AG09309 (cell line): ENCODE results near the gene BEAN1.

Source experiments
- DNase-seq: peaks from one replicate; pipeline ENCODE4 v3.0.0-alpha.2; 2010; ENCODE audit warnings: low read depth
- H3K4me3 ChIP-seq: 2 replicates; pipeline ENCODE4 v1.5.1; 2011; ENCODE audit warnings: mild to moderate bottlenecking, low read depth, low read length, moderate library complexity; ENCODE audit not compliant: control insufficient read depth
- TF ChIP-seq, protein P1 (sequence below): IDR thresholded peaks from 2 replicates; pipeline ENCODE4 v1.5.1; 2011; ENCODE audit warnings: mild to moderate bottlenecking, low read depth, low read length, inconsistent platforms; ENCODE audit not compliant: insufficient read depth, control insufficient read depth; ENCODE audit errors: missing control alignments

The BEAN1 gene

GRCh38 chr16:66434619-66435430, 7.7 kb downstream of the BEAN1 start:
- TF ChIP-seq, protein P1, sequence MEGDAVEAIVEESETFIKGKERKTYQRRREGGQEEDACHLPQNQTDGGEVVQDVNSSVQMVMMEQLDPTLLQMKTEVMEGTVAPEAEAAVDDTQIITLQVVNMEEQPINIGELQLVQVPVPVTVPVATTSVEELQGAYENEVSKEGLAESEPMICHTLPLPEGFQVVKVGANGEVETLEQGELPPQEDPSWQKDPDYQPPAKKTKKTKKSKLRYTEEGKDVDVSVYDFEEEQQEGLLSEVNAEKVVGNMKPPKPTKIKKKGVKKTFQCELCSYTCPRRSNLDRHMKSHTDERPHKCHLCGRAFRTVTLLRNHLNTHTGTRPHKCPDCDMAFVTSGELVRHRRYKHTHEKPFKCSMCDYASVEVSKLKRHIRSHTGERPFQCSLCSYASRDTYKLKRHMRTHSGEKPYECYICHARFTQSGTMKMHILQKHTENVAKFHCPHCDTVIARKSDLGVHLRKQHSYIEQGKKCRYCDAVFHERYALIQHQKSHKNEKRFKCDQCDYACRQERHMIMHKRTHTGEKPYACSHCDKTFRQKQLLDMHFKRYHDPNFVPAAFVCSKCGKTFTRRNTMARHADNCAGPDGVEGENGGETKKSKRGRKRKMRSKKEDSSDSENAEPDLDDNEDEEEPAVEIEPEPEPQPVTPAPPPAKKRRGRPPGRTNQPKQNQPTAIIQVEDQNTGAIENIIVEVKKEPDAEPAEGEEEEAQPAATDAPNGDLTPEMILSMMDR: no peak
- H3K4me3 ChIP-seq: no peak overlapping the region
- no peak for DNase-seq

GRCh38 chr16:66435896-66436295, 8.8 kb downstream of the BEAN1 start:
- DNase-seq: no peak
- no peak overlapping the region for H3K4me3 ChIP-seq
- TF ChIP-seq, protein P1: no peak

GRCh38 chr16:66437391-66437945, 10.4 kb downstream of the BEAN1 start:
- TF ChIP-seq, protein P1: no peak
- H3K4me3 ChIP-seq: no peak overlapping the region
- no peak for DNase-seq

- TF ChIP-seq, protein P1: no peak
- H3K4me3 ChIP-seq: no peak overlapping the region
- DNase-seq: no peak
Observed at GRCh38 chr16:66438536-66438935, 11.4 kb downstream of the BEAN1 start.

DNA sequence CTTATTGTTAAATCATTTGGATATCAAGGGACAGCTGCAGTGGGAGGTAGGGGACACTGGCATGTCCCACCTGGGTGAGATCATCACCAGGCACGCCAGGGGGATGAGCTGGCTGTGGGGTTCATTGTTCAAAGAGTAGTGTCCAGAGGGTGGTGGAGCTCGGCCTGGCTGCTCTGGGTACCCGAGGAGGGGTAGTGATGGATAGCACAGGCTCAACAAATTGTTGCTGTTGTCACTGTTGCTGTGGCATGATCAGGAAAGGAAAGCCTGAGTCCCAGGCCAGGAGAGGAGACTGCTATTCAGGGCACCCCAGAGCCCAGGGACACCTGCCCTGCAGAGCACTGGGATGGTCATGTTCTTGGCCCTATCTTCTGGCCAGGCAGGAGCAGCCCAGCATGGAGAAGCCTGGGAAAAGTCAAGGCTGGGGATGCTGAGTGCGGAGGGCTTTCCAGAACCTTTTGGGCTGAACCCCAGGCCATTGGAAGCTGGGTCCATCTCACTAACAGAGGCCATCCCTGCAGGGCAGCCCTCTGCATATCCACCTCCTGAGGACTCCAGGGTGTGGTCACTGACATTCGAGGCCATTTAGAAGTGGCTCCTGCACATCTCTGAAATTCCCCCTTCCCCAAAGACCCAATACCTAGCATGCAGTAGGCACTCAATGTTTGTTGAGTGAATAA, 12.1 kb downstream of the BEAN1 start:
- TF ChIP-seq, protein P1: no peak
- no peak overlapping the region for H3K4me3 ChIP-seq
- DNase-seq: no peak

DNA sequence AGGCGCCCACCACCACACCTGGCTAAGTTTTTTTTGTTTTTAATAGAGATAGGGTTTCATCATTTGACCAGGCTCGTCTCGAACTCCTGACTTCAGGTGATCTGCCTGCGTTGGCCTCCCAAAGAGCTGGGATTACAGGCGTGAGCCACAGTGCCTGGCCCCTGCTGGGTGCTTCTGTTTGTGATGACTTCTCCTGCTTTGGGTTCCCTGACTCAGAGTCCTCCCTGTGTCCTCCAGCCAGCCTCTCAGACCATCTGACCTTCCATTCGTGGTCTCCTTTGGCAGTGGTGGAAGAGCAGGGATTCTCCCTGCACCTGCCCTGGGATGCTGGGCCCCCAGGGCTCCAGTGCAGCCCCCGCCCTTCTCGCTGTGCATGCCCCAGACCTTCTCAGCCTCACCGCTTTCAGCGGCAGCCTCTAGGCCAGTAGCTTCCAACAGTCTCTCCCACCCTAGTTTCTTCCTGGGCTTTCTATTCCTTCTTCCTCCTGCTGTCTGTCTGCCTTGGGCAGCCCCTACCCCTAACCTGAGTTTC, 13.2 kb downstream of the BEAN1 start:
- no peak for DNase-seq
- TF ChIP-seq, protein P1: no peak
- H3K4me3 ChIP-seq: no peak overlapping the region
